D341Med (cell line): ENCODE data around the gene MRPL27.
A peak's percentile ranks its signal among the peaks of the same experiment; 100 is the strongest.

ENCODE experiments used
- DNase-seq: peaks from one replicate; pipeline ENCODE4 v3.0.0; 2012; ENCODE audit warnings: low spot score

MRPL27 gene

GRCh38 chr17:50360486-50361115, 12.4 kb downstream of the MRPL27 start:
- DNase-seq: no peak

DNA sequence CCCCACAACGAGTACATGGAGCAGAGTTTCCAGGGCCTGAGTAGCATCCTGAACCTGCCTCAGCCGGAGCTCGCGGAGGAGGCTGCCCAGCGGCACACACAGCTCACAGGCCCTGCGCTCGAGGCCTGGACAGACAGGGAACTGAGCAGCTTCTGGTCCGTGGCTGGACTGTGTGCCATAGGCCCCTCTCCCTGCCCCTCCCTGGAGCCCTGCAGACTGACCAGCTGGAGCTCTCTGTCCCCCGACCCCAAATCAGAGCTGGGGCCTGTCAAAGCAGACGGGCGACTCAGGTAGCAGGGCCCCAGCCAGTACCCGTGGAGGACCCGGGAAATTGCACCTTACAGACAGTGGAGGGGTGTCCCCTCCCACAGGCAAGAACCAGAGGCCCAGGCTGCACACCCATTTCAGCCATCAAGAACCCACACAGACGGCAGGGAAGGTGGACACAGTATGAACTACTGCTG, 13.0 kb downstream of the MRPL27 start:
- peak; percentile 31 for DNase-seq

GRCh38 chr17:50359005-50359699, 13.8 kb downstream of the MRPL27 start:
- DNase-seq: no peak

GRCh38 chr17:50358177-50358576, 14.8 kb downstream of the MRPL27 start:
- no peak for DNase-seq

GRCh38 chr17:50356892-50357510, 16.0 kb downstream of the MRPL27 start:
- DNase-seq: no peak

DNA sequence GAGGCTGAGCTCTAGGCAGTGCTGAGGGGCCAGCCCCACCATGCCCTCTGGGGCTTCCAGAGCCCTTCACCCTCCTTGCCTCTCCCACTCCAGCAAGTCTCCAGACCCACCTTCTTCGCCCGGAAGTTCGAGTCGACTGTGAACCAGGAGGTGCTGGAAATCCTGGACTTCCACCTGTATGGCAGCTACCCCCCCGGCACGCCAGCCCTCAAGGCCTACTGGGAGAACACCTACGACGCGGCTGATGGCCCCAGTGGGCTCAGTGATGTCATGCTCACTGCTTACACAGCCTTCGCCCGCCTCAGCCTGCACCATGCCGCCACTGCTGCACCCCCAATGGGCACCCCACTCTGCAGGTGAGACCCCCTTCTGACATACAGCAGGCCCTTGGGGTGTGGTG, 16.6 kb downstream of the MRPL27 start:
- DNase-seq: peak; percentile 28

- no peak for DNase-seq
Observed at GRCh38 chr17:50355701-50356341, 17.2 kb downstream of the MRPL27 start.

- no peak for DNase-seq
Observed at GRCh38 chr17:50355336-50355700, 17.7 kb downstream of the MRPL27 start.

- no peak for DNase-seq
Observed at GRCh38 chr17:50354776-50355175, 18.2 kb downstream of the MRPL27 start.

GRCh38 chr17:50354198-50354597, 18.8 kb downstream of the MRPL27 start:
- peak; percentile 36 for DNase-seq

DNA sequence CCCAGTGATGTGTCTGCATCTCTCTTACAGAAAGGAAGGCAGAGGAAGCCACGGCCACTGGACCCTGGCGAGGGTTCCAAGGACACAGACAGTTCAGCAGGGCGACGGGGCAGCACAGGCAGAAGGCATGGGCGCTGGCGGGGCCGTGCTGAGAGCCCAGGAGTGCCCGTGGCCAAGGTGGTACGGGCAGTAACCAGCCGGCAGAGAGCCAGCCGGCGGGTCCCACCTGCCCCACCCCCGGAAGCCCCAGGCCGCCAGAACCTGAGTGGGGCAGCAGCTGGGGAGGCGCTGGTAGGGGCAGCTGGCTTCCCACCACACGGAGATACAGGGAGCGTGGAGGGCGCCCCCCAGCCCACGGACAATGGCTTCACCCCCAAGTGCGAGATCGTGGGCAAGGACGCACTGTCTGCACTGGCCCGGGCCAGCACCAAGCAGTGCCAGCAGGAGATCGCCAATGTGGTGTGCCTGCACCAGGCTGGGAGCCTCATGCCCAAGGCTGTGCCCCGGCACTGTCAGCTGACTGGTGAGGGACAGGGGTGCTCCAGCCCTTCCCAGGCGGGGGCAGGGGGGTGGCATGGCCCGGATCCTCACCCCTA, 19.3 kb downstream of the MRPL27 start:
- DNase-seq: peak; percentile 41

DNA sequence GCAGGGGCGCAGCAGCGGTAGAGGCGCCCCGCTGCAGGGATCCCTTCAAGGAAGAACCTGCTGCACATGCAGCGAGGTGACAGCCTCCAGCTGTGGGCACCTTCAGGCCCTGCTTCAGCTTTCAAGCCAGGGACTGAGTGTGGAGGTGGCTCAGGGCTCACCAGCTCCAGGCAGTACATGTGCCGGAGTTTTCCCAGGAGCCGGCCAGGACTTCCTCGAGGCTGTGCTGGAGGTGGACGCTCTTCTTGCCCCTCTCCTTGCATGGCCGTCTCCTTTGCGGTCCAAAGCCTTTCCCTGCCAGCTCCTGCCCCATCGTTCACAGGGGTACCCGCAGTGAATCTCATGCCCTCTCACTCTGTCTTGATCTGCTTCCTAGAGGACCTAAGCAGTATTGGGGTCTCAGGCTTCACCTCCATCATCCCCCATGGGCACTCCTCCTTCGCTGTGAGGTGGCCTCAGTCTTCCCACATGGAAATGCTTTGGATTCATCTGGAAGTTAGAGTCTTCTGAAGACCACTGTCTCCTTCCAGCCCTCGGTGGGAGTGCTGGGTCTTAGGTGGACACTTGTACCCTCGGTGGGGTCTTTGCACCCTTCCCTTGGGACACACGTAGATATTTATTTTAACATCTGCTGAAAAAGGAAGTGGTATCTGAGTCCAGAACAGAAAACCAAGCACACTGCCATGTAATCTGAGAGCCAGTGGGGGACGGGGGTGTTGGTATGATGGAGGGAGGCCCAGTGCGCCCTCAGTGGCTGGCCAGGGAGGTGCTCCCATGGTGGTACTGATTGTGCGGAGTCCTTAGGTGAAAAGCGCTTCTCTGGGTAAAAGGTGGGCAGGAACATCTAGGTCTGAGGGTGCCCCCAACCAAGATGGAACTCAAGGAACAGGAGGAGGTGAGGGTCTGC, 20.0 kb downstream of the MRPL27 start:
- peak; percentile 33 for DNase-seq

GRCh38 chr17:50352072-50352692, 20.8 kb downstream of the MRPL27 start:
- DNase-seq: peak; percentile 22

DNA sequence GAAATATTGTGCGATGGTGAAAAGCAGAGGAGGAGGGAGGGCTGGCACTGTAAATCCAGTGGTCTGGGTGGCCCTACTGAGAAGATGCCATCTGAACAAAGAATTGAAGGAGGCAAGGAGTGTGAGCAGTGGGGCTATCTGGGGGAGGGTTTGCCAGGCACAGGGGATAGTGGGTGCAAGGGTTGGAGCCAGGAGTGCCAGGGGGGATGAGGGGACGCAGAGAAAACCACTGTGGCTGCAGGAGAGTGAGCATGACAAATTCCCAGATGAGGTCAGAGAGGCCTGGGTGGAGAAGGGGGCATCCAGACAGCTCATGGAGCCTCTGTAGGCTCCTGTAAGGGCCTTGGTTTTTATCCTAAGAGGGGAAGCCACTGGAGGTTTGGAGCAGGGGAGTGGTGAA, 22.3 kb downstream of the MRPL27 start:
- no peak for DNase-seq

DNA sequence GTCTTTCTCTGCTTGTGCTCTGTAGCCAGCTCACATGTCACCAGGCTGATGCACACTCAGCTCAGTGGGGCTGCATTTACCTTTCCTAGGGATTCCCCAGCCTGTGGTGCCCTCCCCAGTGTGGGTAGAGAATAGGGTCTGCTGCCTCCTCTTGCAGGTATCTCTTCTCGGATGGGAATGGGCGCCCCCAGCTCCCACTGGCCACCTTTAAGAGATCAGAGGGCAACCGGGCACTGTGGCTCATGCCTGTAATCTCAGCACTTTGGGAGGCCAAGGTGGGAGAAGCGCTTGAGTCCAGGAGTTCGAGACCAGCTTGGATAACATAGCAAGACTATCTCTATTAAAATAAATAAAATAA, 23.8 kb downstream of the MRPL27 start:
- no peak for DNase-seq

DNA sequence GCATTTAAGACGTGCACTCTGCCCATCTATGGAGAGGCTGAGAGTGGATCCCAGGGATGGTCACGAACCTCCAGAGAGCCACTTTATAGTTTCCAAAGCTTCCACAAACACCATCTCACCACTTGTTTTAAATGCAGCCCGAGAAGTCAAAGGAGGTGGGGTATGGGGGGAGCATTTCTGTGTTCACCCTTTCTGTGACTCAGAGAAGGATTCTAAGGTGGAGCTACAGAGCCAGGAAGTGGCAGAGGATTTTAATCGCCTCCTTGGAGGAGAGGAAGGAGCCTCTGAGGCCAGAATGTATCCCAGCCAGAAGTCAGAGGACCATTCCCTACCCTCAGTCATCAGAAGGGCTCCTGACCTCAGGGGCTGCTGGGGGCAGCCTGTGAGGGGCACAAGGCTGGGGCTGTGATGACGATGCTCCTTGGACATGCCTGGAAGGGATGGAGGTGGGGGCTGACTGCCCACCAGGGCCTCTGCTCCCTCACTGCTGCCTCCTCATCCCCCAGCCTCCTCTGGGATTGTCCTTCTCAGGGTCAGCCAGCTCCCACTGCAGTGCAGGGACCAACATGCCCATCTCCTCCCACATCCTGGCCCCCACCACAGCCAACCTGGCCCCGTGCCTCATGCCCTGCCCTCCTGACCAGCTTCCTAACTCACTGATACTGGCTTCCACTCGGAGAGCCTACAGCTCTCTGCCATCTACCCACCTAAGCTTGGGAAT, 24.3 kb downstream of the MRPL27 start:
- DNase-seq: no peak

- DNase-seq: peak; percentile 12
Observed at GRCh38 chr17:50347894-50348291, 25.1 kb downstream of the MRPL27 start.

DNA sequence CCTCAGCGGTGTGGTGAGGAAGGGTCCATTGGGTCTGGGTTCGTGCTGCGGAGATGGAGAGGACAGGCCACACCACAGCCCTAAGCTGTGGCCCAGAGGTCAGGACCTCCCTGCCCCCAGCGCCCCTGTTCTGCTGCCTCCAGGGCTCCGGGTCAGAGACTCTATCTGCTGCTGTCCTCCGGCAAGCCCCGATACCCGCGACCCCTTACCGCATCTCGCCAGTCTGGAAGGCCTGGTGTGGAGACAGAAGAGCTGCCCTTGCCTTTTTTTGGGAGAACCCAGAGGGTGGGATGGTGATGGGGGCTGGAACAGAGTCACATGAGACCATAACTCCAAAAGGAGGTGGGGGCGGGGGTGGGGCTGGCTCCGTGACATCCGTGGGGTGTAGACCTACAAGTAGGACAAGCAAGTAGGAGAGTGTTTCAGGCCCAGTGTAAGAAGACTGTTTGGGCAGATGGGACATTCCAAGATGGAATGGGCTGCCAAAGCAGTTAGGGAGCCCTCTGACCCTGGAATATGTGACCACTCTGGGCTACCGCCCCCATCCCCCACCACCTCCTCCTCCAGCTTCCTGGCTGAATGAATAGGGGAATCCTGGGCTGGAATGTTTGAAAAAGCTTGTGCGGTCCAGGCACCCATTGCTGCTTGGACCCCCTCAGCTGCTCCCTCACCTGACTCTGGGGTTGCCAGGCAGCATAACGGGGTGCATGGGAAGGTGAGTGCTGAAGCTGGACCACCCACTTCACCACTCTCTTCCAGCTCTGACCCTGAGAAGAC, 25.7 kb downstream of the MRPL27 start:
- DNase-seq: peak; percentile 43

DNA sequence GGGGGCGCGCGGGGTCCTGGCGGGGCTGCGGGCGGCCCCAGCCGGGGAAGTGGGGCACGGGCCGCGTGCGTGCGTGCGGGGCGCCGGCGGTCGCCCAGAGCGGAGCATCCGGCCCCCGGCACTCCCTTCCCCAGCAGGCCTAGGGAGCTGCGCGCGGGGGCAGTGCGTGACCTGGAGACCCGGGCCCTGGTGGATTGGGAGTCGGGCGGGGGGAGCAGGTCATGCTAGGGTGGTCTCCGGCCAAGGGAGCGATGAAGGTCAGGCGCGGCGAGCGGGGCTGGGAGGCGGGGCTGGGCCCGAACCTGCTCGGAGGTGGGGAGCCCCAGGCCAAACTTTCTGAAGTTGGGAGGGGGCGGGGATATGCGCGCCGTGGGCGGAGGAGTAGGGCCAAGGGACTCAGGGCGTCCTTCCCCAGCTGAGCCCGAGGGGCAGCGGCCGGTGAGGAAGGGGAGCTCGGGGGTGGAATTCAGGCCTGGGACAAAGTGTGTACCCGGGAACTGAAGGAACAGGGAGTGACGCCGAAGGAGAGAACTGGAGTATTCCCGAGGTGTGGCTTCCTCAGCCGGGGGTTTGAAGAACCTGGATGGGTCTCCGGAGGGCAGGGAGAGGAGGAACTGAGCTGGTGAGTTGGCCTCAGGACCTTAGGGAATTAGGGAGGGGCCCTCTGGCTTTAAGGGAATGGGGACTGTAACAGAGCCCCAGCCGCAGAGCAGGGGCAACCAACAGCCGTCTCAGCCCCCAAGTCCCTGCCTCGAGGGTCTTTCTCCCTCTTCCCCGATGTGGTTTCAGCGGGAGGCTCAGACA, 26.5 kb downstream of the MRPL27 start:
- DNase-seq: peak; percentile 65
